ENCODE measurements around the gene HSPA12A. TPM values are rescaled to one million over a fixed set of nuclear protein-coding genes. Genes with fewer than 3 reads are reported as not detected.

The HSPA12A gene
- total and polyA plus RNA-seq, 2 of the 13 experiments (the other 11 are each of a cell fraction or from before 2014, with no cell fraction given): 6.4 to 13.6 TPM

DNA sequence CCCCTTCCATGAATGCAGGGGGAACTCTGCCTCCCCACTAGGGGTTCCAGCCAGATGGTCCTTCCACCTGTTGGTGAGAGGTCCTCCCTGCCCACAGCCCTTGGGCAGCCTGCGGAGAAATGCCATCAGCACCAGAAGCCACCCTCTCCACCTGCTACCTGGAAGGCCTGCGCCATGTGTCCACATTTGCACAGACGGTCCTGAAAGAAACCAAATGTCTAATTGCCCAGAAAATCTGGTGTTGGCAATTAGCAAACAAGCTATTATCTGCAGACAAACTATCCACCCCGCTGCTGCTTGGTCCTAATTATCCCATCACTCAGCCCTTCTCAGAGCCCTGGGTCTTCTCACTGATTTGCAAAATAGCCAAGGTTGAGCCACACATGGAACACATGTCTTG lies 32.3 kb downstream of the HSPA12A start:
- CTCF ChIA-PET (ENCODE audit: low intra/inter-chr PET ratio, low total read pairs): no interaction called here

More for the DNA sequence above, 32.3 kb downstream of the HSPA12A start:
- no peak overlapping the region for H3K9ac ChIP-seq (ENCODE audit: insufficient read depth, low read depth, low read length)
- H3K9me3 ChIP-seq (ENCODE audit: low read length): no peaks in the 10 kb centered on the region
- intact Hi-C loops (cut with micrococcal nuclease; ENCODE audit: unreplicated experiment) (no loop called here), in situ Hi-C loops (cut with HindIII; ENCODE audit: extremely low pct_ligation_motif_present, low pct_unique_long_range_greater_than_20kb) (no loop called here)
- FAIRE-seq (no peak), DNase-seq (ENCODE audit: low spot score) (no peak), ATAC-seq (no peak)
- H3K27me3 ChIP-seq (ENCODE audit: control insufficient read depth in 1 of 2, insufficient read depth in 2 of 2, low read length in 2 of 2): no peaks in the 10 kb centered on the region
- H3K79me2 ChIP-seq (ENCODE audit: insufficient read depth, low read length): no peaks in the 10 kb centered on the region
- no peaks in the 10 kb centered on the region for H3K4me1 ChIP-seq (ENCODE audit: insufficient read depth, low read length)
- H3K4me3 ChIP-seq (replicated peaks in 1 of 3; ENCODE audit: insufficient read depth in 1 of 3, low read depth in 2 of 3, low read length in 3 of 3): no peak overlapping the region
- TF ChIP-seq FOSL1 (CRISPR knock-in tag; IDR thresholded peaks at IDR 0.05; ENCODE audit: borderline replicate concordance): no peak
- TF ChIP-seq CREB1 (IDR thresholded peaks at IDR 0.05): no peak
- TF ChIP-seq CREB1 (CRISPR knock-in tag; IDR thresholded peaks at IDR 0.05): no peak
- no peak for TF ChIP-seq ZNF660 (CRISPR knock-in tag; IDR thresholded peaks at IDR 0.05; ENCODE audit: borderline replicate concordance, low read depth)
- no peak for TF ChIP-seq ZNF496 (CRISPR knock-in tag; IDR thresholded peaks at IDR 0.05; ENCODE audit: insufficient replicate concordance)
- TF ChIP-seq, protein P1, sequence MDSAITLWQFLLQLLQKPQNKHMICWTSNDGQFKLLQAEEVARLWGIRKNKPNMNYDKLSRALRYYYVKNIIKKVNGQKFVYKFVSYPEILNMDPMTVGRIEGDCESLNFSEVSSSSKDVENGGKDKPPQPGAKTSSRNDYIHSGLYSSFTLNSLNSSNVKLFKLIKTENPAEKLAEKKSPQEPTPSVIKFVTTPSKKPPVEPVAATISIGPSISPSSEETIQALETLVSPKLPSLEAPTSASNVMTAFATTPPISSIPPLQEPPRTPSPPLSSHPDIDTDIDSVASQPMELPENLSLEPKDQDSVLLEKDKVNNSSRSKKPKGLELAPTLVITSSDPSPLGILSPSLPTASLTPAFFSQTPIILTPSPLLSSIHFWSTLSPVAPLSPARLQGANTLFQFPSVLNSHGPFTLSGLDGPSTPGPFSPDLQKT (CRISPR knock-in tag; IDR thresholded peaks at IDR 0.05; ENCODE audit: borderline replicate concordance): no peak
- TF ChIP-seq ZNF225 (CRISPR knock-in tag; IDR thresholded peaks at IDR 0.05): no peak
- TF ChIP-seq, protein P2, sequence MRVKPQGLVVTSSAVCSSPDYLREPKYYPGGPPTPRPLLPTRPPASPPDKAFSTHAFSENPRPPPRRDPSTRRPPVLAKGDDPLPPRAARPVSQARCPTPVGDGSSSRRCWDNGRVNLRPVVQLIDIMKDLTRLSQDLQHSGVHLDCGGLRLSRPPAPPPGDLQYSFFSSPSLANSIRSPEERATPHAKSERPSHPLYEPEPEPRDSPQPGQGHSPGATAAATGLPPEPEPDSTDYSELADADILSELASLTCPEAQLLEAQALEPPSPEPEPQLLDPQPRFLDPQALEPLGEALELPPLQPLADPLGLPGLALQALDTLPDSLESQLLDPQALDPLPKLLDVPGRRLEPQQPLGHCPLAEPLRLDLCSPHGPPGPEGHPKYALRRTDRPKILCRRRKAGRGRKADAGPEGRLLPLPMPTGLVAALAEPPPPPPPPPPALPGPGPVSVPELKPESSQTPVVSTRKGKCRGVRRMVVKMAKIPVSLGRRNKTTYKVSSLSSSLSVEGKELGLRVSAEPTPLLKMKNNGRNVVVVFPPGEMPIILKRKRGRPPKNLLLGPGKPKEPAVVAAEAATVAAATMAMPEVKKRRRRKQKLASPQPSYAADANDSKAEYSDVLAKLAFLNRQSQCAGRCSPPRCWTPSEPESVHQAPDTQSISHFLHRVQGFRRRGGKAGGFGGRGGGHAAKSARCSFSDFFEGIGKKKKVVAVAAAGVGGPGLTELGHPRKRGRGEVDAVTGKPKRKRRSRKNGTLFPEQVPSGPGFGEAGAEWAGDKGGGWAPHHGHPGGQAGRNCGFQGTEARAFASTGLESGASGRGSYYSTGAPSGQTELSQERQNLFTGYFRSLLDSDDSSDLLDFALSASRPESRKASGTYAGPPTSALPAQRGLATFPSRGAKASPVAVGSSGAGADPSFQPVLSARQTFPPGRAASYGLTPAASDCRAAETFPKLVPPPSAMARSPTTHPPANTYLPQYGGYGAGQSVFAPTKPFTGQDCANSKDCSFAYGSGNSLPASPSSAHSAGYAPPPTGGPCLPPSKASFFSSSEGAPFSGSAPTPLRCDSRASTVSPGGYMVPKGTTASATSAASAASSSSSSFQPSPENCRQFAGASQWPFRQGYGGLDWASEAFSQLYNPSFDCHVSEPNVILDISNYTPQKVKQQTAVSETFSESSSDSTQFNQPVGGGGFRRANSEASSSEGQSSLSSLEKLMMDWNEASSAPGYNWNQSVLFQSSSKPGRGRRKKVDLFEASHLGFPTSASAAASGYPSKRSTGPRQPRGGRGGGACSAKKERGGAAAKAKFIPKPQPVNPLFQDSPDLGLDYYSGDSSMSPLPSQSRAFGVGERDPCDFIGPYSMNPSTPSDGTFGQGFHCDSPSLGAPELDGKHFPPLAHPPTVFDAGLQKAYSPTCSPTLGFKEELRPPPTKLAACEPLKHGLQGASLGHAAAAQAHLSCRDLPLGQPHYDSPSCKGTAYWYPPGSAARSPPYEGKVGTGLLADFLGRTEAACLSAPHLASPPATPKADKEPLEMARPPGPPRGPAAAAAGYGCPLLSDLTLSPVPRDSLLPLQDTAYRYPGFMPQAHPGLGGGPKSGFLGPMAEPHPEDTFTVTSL (CRISPR knock-in tag; IDR thresholded peaks at IDR 0.05; ENCODE audit: borderline replicate concordance): no peak
- TF ChIP-seq ZNF598 (CRISPR knock-in tag; IDR thresholded peaks at IDR 0.05; ENCODE audit: borderline replicate concordance): no peak
- TF ChIP-seq, protein P3, sequence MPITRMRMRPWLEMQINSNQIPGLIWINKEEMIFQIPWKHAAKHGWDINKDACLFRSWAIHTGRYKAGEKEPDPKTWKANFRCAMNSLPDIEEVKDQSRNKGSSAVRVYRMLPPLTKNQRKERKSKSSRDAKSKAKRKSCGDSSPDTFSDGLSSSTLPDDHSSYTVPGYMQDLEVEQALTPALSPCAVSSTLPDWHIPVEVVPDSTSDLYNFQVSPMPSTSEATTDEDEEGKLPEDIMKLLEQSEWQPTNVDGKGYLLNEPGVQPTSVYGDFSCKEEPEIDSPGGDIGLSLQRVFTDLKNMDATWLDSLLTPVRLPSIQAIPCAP (CRISPR knock-in tag; IDR thresholded peaks at IDR 0.05; ENCODE audit: low read depth): no peak
- TF ChIP-seq, protein P4, sequence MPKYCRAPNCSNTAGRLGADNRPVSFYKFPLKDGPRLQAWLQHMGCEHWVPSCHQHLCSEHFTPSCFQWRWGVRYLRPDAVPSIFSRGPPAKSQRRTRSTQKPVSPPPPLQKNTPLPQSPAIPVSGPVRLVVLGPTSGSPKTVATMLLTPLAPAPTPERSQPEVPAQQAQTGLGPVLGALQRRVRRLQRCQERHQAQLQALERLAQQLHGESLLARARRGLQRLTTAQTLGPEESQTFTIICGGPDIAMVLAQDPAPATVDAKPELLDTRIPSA (CRISPR knock-in tag; IDR thresholded peaks at IDR 0.05; ENCODE audit: borderline replicate concordance): no peak
- POLR2A ChIA-PET: no interaction called here
- H3K4me2 ChIP-seq (ENCODE audit: low read depth, low read length): no peak overlapping the region
- H4K20me1 ChIP-seq (ENCODE audit: insufficient read depth, low read length): no peaks in the 10 kb centered on the region
- H2AFZ ChIP-seq (ENCODE audit: low read length): no peak overlapping the region
- 83% methylated on average over 2 of the region's 4 CpGs for WGBS (ENCODE audit: low lambda C conversion rate)
- H3K36me3 ChIP-seq (replicated peaks in 1 of 2; ENCODE audit: control insufficient read depth in 1 of 2, insufficient read depth in 2 of 2, low read length in 2 of 2): no peaks in the 10 kb centered on the region; a peak in 1 of 5 replicates
- H3K27ac ChIP-seq (ENCODE audit: extremely low read length, insufficient read depth, low read length): no peak overlapping the region
- no TSS peak for BruUV-seq (replicated peaks)
